NCI-H146 (cell line): ENCODE data around the gene GCKR.

ENCODE experiments used
- DNase-seq: peaks from one replicate; lab custom pipeline; 2025; lab: John Stamatoyannopoulos, UW

The GCKR gene

DNA sequence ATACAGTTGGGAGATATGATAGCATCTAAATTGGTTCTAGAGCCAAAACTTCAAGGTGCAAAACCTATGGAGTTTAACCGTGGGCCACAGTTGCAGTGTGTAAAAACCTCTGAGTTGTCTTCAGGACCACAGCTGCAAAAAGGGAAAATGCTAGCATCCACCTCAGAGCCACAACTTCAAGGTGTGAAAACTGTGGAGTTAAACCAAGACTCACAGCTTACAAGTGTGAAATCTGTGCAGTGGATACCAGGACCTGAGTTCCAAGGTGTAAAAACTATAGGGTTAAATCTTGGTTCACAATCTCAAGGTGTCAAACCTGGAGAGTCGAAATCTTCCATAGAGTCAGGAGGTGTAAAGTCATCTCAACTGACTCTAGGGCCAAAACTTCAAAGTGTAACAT lies 75.8 kb downstream of the GCKR start:
- DNase-seq = no peak

DNA sequence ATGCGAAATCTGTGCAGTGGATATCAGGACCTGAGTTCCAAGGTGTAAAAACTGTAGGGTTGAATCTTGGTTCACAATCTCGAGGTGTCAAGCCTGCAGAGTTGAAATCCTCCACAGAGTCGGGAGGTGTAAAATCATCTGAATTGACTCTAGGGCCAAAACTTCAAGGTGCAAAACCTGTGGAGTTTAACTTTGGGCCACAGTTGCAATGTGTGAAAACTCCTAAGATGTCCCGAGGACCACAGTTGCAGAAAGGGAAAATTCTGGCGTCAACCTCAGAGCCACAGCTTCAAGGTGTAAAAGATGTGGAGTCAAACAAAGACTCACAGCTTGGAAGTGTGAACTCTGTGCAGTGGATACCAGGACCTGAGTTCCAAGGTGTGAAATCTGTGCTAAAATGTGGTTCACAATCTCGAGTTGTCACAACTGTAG lies 76.4 kb downstream of the GCKR start:
- no peak for DNase-seq
